NCI-H2227 (cell line): ENCODE data around the gene RBM26.
"Not testable (repeated sequence)": the region's sequence is repeated elsewhere in the genome, so short reads cannot be mapped to it uniquely, and the experiment has no call there.

ENCODE experiments used
- DNase-seq: peaks from one replicate; lab custom pipeline; 2025; ENCODE audit not compliant: unreplicated experiment; lab: John Stamatoyannopoulos, UW

Gene RBM26

GRCh38 chr13:79282508-79282907, 123.5 kb downstream of the RBM26 start:
- DNase-seq: no peak

- no peak for DNase-seq
These were observed 124.7 kb downstream of the RBM26 start for GRCh38 chr13:79281339-79281747.

- DNase-seq: not testable (repeated sequence)
These were observed 126.3 kb downstream of the RBM26 start for GRCh38 chr13:79279735-79280134.

GRCh38 chr13:79273045-79273444, 133.0 kb downstream of the RBM26 start:
- no peak for DNase-seq

- DNase-seq: no peak
These were observed 134.4 kb downstream of the RBM26 start for GRCh38 chr13:79271616-79272015.

GRCh38 chr13:79270859-79271258, 135.2 kb downstream of the RBM26 start:
- no peak for DNase-seq
